HCT116 (cell line): ENCODE data around the gene NFIB.

ENCODE experiments used
- CTCF ChIP-seq, 3 experiments: fragments of 200-600 bp in 1 of 3; sonication (generic) in 1 of 3; IDR thresholded peaks in 2 of 3; conservative IDR thresholded peaks in 1 of 3; 2 replicates each; pipeline ENCODE4 v1.5.1; 2012 to 2017; ENCODE audit warnings: low read depth in 2 of 3, low read length in 2 of 3, antibody characterized with exemption in 1 of 3, borderline replicate concordance in 1 of 3, control low read depth in 1 of 3, mild to moderate bottlenecking in 1 of 3, mixed read lengths in 1 of 3, mixed run types in 1 of 3, moderate library complexity in 1 of 3; ENCODE audit not compliant: insufficient read depth in 1 of 3
- EZH2 ChIP-seq: fragments of 200-600 bp; sonication (generic); IDR thresholded peaks from 2 replicates; pipeline ENCODE4 v1.6.1; 2017; ENCODE audit warnings: antibody characterized with exemption, mixed run types
- EZH2phosphoT487 ChIP-seq: fragments of 200-600 bp; IDR thresholded peaks from 2 replicates; pipeline ENCODE4 v1.6.1; 2018; ENCODE audit warnings: antibody characterized with exemption, borderline replicate concordance
- POLR2A ChIP-seq: IDR thresholded peaks from 2 replicates; pipeline ENCODE4 v1.7.0; 2011; ENCODE audit warnings: borderline replicate concordance; ENCODE audit not compliant: insufficient read depth, insufficient read length; ENCODE audit errors: extremely low read depth
- POLR2AphosphoS5 ChIP-seq: IDR thresholded peaks from 2 replicates; pipeline ENCODE4 v1.6.1; 2011; ENCODE audit warnings: mild to moderate bottlenecking, low read depth, low read length, moderate library complexity
- SIN3A ChIP-seq: IDR thresholded peaks from 2 replicates; pipeline ENCODE4 v1.6.1; 2012; ENCODE audit warnings: low read depth
- TF ChIP-seq, protein P1 (sequence below): IDR thresholded peaks from 2 replicates; pipeline ENCODE4 v1.6.1; 2012; ENCODE audit warnings: low read depth

GRCh38 chr9:14205463-14205862 lies 108.5 kb downstream of the NFIB start:
- no peak for TF ChIP-seq SIN3A
- no peak for TF ChIP-seq POLR2AphosphoS5
- TF ChIP-seq CTCF (IDR thresholded peaks at IDR 0.05 in 2 of 3, conservative IDR thresholded peaks at IDR 0.05 in 1 of 3; ENCODE audit: borderline replicate concordance in 1 of 3, insufficient read depth in 1 of 3, low read depth in 2 of 3, low read length in 2 of 3): no peak
- TF ChIP-seq POLR2A: no peak
- TF ChIP-seq EZH2: no peak
- no peak for TF ChIP-seq EZH2phosphoT487
- TF ChIP-seq, protein P1, sequence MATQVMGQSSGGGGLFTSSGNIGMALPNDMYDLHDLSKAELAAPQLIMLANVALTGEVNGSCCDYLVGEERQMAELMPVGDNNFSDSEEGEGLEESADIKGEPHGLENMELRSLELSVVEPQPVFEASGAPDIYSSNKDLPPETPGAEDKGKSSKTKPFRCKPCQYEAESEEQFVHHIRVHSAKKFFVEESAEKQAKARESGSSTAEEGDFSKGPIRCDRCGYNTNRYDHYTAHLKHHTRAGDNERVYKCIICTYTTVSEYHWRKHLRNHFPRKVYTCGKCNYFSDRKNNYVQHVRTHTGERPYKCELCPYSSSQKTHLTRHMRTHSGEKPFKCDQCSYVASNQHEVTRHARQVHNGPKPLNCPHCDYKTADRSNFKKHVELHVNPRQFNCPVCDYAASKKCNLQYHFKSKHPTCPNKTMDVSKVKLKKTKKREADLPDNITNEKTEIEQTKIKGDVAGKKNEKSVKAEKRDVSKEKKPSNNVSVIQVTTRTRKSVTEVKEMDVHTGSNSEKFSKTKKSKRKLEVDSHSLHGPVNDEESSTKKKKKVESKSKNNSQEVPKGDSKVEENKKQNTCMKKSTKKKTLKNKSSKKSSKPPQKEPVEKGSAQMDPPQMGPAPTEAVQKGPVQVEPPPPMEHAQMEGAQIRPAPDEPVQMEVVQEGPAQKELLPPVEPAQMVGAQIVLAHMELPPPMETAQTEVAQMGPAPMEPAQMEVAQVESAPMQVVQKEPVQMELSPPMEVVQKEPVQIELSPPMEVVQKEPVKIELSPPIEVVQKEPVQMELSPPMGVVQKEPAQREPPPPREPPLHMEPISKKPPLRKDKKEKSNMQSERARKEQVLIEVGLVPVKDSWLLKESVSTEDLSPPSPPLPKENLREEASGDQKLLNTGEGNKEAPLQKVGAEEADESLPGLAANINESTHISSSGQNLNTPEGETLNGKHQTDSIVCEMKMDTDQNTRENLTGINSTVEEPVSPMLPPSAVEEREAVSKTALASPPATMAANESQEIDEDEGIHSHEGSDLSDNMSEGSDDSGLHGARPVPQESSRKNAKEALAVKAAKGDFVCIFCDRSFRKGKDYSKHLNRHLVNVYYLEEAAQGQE: no peak
